GM18517 (cell line): ENCODE measurements around the gene FRMD8.

Experiments
- ATAC-seq: cut with Tn5 transposase; IDR thresholded peaks from one replicate; pipeline ENCODE4 v1.9.1; 2021; ENCODE audit warnings: mild to moderate bottlenecking, moderate library complexity; ENCODE audit not compliant: unreplicated experiment

Gene FRMD8

DNA sequence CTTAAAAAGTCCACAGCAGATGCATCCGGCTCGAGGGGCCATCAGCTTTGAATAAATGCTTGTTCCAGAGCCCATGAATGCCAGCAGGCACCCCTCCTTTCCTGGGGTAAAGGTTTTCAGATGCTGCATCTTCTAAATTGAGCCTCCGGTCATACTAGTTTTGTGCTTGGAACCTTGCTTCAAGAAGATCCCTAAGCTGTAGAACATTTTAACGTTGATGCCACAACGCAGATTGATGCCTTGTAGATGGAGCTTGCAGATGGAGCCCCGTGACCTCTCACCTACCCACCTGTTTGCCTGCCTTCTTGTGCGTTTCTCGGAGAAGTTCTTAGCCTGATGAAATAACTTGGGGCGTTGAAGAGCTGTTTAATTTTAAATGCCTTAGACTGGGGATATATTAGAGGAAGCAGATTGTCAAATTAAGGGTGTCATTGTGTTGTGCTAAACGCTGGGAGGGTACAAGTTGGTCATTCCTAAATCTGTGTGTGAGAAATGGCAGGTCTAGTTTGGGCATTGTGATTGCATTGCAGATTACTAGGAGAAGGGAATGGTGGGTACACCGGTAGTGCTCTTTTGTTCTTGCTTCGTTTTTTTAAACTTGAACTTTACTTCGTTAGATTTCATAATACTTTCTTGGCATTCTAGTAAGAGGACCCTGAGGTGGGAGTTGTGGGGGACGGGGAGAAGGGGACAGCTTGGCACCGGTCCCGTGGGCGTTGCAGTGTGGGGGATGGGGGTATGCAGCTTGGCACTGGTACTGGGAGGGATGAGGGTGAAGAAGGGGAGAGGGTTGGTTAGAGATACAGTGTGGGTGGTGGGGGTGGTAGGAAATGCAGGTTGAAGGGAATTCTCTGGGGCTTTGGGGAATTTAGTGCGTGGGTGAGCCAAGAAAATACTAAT lies 38.0 kb downstream of the FRMD8 start:
- no peak for ATAC-seq

- ATAC-seq: no peak
Observed at GRCh38 chr11:65425105-65425970, 38.9 kb downstream of the FRMD8 start.

- no peak for ATAC-seq
Observed at GRCh38 chr11:65425971-65426838, 39.8 kb downstream of the FRMD8 start.

GRCh38 chr11:65426839-65427690 lies 40.6 kb downstream of the FRMD8 start:
- no peak for ATAC-seq

- no peak for ATAC-seq
Observed at GRCh38 chr11:65427691-65428577, 41.5 kb downstream of the FRMD8 start.

DNA sequence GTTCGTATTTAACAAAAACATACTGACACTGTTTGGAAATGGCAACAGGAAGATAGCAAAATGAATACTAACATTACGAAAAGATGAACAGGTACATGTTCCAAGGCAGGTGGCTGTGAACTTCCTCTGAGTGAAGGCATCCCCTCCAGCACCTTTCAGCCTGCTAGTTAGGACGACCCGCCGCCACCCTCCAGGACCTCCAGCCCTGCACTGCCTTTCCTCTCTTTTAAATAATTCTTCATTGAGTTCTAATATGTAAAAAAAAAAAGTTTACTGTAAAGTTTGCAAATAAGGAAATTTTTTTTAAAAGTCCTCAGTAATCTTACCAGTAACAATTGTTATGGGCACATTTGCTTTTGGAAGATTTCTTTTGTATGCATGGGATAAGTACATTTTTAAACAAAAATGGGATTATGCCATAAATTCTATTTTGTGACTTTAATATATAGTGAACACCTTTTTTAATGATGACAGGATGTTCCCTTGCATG lies 42.2 kb downstream of the FRMD8 start:
- no peak for ATAC-seq

GRCh38 chr11:65429068-65429681 lies 42.7 kb downstream of the FRMD8 start:
- no peak for ATAC-seq

DNA sequence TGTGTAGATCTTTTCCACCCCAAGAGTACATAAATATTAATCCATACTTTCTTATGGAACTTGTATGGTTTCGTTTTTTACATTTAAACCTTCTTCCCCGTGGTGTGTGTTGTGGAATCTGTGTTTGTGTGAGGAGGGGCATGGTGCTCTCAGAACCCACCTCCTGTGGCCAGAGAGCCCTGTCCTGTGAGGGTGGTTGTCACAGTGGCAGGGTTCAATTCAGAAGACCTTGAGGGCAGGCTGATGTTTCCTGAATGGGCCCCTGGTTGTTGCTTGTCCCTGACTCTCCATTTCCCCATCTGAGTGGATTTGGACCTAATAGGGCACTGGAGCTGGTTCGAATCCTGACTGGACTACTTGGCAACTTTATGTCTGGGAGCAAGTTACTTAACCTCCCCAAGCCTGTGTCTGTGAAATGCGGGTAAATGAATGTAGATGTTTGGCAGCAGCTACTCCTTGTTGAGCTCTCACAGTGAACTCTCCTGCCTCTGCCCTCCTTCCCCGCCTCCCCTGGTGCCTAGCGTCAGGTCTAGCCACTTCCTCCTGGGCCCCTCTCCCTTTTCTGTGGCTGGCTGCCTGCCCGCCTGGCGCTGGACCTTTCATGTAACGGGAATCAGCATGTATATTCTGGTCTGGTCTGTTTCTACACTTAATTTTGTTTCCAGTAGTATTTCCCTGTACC lies 43.4 kb downstream of the FRMD8 start:
- no peak for ATAC-seq

DNA sequence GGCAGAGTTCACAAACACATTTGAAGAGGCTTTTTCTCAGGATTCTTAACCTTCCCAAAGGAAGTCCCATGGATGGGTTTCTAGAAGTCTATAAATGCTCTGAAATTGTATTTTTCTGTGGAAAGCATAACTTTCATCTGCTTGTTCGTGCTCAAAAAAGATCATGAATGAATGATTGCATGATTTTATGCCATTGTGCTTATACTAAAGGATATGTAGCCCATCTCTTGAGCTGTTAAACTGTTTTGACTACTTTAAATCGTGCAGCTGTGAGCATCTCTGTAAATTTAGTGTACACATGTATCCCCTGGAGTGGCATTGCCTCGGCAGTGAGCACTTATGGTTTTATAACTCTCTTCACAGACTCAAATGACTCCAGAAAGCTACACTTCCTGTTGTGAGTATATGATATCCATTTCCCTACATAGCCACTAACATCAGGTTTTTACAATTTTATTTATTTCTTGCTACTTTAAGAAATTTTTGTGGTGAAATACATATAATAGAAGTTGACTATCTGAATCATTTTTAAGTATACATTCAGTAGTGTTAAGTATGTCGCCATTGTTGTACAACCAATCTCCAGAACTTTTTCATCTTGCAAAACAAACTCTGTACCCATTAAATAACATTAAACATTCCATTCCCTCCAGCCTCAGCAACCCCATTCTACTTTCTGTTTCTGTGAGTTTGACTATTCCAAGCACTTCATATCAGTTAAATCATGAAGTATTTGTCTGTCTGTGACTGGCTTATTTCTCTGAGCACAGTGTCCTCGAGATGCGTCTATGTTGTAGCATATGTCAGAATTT lies 44.2 kb downstream of the FRMD8 start:
- no peak for ATAC-seq

- ATAC-seq: no peak
Observed at GRCh38 chr11:65431451-65432099, 45.1 kb downstream of the FRMD8 start.

- ATAC-seq: no peak
Observed at GRCh38 chr11:65432100-65432650, 45.7 kb downstream of the FRMD8 start.

DNA sequence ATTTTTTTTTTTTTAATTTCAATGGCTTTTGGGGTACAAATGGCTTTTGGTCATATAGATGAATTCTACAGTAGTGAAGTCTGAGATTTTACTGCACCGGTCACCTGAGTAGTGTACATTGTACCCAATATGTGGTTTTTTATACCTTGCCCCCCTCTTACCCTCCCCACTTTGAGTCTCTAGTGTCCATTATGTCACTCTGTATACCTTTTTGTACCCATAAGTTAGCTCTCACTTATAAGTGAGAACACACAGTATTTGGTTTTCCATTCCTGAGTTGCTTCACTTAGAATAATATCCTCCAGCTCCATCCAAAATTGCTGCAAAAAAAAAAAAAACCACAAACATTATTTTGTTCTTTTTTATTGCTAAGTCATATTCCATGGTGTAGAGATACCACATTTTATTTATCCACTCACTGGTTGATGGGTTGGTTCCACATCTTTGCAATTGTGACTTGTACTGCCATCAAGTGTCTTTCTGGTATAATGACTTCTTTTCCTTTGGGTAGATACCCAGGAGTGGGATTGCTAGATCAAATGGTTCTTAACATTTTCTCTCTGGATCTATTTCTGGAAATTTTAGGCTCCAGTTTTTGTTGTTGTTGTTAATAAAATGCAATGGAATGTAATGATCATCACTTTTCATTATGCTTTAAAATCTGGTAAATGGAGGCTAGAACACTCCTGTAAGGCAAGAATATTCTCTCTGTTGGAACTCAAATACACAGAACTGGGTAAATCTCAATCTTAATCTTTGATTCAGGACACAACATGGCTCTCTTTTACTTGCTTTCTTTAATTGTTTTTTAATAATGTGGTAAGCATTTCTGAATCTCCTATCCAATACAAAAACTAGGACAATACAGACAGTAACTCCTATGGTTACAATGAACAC lies 46.5 kb downstream of the FRMD8 start:
- no peak for ATAC-seq

DNA sequence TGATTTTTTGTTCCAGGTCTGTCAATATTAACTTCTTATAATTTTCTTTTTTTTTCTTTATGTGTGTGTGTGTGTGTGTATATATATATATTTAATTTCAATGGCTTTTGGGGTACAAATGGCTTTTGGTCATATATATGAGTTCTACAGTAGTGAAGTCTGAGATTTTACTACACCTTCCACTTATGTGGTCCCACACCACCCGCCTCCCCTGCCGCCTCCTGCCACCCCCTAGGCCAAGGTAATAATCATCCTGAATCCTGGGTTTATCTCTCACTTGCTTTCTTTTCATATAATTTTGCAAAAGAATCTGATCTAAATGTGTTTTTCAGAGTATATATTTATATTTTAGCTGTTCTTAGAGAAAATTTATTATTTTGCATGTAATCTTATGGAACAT lies 47.2 kb downstream of the FRMD8 start:
- no peak for ATAC-seq

DNA sequence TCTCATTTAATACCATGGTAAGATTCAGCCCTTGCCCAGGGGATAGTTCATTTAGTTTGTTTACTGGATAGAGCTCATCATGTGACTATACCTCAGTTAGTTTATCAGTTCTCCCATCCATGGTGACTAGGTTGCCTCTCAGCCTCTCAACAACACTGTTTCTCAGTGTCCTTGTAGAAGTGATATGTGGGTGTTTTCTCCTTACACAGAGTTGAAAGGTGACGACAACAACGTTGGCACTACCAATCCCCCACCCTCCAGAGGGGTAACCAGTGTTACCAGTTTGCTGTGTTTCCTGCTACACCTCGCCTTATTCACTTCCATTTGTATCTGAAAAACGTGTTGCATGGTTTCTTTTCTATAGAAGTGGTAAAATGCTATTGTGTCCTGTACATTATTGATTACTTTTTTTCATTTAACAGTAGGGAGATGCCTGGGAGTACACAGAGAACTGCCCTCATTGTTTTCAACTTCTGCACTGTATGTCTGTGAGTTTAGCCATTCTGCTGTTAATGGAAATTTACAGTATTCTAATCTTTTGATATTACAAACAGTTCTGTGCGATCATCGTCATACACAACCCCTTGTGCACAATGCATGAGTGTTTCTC lies 47.7 kb downstream of the FRMD8 start:
- no peak for ATAC-seq
